SK-N-SH (cell line): ENCODE data around the gene ATXN7.

ENCODE experiments used
- CTCF ChIP-seq: fragments of 200-600 bp; sonication (generic); IDR thresholded peaks from 2 replicates; pipeline ENCODE4 v1.6.1; 2017; ENCODE audit warnings: antibody characterized with exemption, mild to moderate bottlenecking, moderate library complexity
- MXI1 ChIP-seq: IDR thresholded peaks from 2 replicates; pipeline ENCODE4 v1.6.1; 2012; ENCODE audit warnings: mild to moderate bottlenecking, low read depth, low read length, improper control_type of control experiment
- PBX3 ChIP-seq: IDR thresholded peaks from 2 replicates; pipeline ENCODE4; 2012
- RAD21 ChIP-seq: IDR thresholded peaks from 2 replicates; pipeline ENCODE4 v1.6.1; 2012; ENCODE audit warnings: mild to moderate bottlenecking, low read length
- ZBTB33 ChIP-seq: IDR thresholded peaks from 2 replicates; pipeline ENCODE4 v1.4.0; 2012; ENCODE audit warnings: low read depth, borderline replicate concordance

- no peak for TF ChIP-seq MXI1
- no peak for TF ChIP-seq PBX3
- no peak for TF ChIP-seq CTCF
- no peak for TF ChIP-seq RAD21
- TF ChIP-seq ZBTB33, result no peak
Measured at GRCh38 chr3:63986146-63986545, 122.5 kb downstream of the ATXN7 start.
